ENCODE measurements around the gene CNTN5.

The CNTN5 gene

GRCh38 chr11:99925968-99926367 is 905.2 kb downstream of the CNTN5 start:
- no peaks in the 10 kb centered on the region for H3K36me3 Mint-ChIP-seq
- peaks cover 20% of the 10 kb centered on the region for H3K9me3 Mint-ChIP-seq
- ATAC-seq (no peak), DNase-seq (ENCODE audit: low spot score in 2 of 2) (no peak)
- no peaks in the 10 kb centered on the region for H3K4me1 Mint-ChIP-seq
- no peak overlapping the region for H3K27ac Mint-ChIP-seq
- no peak overlapping the region for H3K4me3 Mint-ChIP-seq

- no peak overlapping the region for H3K27ac Mint-ChIP-seq
- H3K4me1 Mint-ChIP-seq, result no peaks in the 10 kb centered on the region
- H3K9me3 Mint-ChIP-seq, result peaks cover 18% of the 10 kb centered on the region
- H3K4me3 Mint-ChIP-seq, result no peak overlapping the region
- DNase-seq (ENCODE audit: low spot score in 2 of 2) (no peak), ATAC-seq (no peak)
- no peaks in the 10 kb centered on the region for H3K36me3 Mint-ChIP-seq
Measured at GRCh38 chr11:99932684-99933083, 911.9 kb downstream of the CNTN5 start.

GRCh38 chr11:99934008-99934407 is 913.3 kb downstream of the CNTN5 start:
- no peaks in the 10 kb centered on the region for H3K36me3 Mint-ChIP-seq
- peaks cover 13% of the 10 kb centered on the region for H3K9me3 Mint-ChIP-seq
- no peak overlapping the region for H3K27ac Mint-ChIP-seq
- no peaks in the 10 kb centered on the region for H3K4me1 Mint-ChIP-seq
- H3K4me3 Mint-ChIP-seq, result no peak overlapping the region
- ATAC-seq, result no peak
- no peak for DNase-seq (ENCODE audit: low spot score in 2 of 2)

- Mint-ChIP-seq H3K4me1 (no peaks in the 10 kb centered on the region), H3K4me3 (no peak overlapping the region), H3K27ac (no peak overlapping the region), H3K36me3 (no peaks in the 10 kb centered on the region), H3K9me3 (peaks cover 17% of the 10 kb centered on the region)
- no peak for ATAC-seq
- no peak for DNase-seq (ENCODE audit: low spot score in 2 of 2)
Measured at GRCh38 chr11:99937330-99937729, 916.6 kb downstream of the CNTN5 start.

- Mint-ChIP-seq H3K27ac (no peak overlapping the region), H3K36me3 (no peaks in the 10 kb centered on the region), H3K4me1 (no peaks in the 10 kb centered on the region), H3K4me3 (no peak overlapping the region), H3K9me3 (peaks cover 2% of the 10 kb centered on the region)
- ATAC-seq (no peak), DNase-seq (ENCODE audit: low spot score in 2 of 2) (no peak)
Measured at GRCh38 chr11:99952816-99953215, 932.1 kb downstream of the CNTN5 start.

- ATAC-seq, result no peak
- H3K4me1 Mint-ChIP-seq, result no peaks in the 10 kb centered on the region
- H3K4me3 Mint-ChIP-seq, result no peak overlapping the region
- H3K27ac Mint-ChIP-seq, result no peak overlapping the region
- no peaks in the 10 kb centered on the region for H3K36me3 Mint-ChIP-seq
- peaks cover 22% of the 10 kb centered on the region for H3K9me3 Mint-ChIP-seq
- no peak for DNase-seq (ENCODE audit: low spot score in 2 of 2)
Measured at GRCh38 chr11:99960536-99960935, 939.8 kb downstream of the CNTN5 start.

- no peak for DNase-seq (ENCODE audit: low spot score in 2 of 2)
- no peak for ATAC-seq
- Mint-ChIP-seq H3K4me1 (no peaks in the 10 kb centered on the region), H3K4me3 (no peak overlapping the region), H3K36me3 (no peaks in the 10 kb centered on the region), H3K9me3 (peaks cover 28% of the 10 kb centered on the region), H3K27ac (no peak overlapping the region)
Measured at GRCh38 chr11:99968336-99968735, 947.6 kb downstream of the CNTN5 start.

- H3K27ac Mint-ChIP-seq, result no peak overlapping the region
- no peak overlapping the region for H3K4me3 Mint-ChIP-seq
- ATAC-seq, result no peak
- peaks cover 13% of the 10 kb centered on the region for H3K9me3 Mint-ChIP-seq
- H3K4me1 Mint-ChIP-seq, result no peaks in the 10 kb centered on the region
- no peak for DNase-seq (ENCODE audit: low spot score in 2 of 2)
- no peaks in the 10 kb centered on the region for H3K36me3 Mint-ChIP-seq
Measured at GRCh38 chr11:99973993-99974392, 953.2 kb downstream of the CNTN5 start.

GRCh38 chr11:99979042-99979441 is 958.3 kb downstream of the CNTN5 start:
- Mint-ChIP-seq H3K36me3 (no peaks in the 10 kb centered on the region), H3K4me3 (no peak overlapping the region), H3K9me3 (peaks cover 21% of the 10 kb centered on the region), H3K4me1 (no peaks in the 10 kb centered on the region), H3K27ac (no peak overlapping the region)
- ATAC-seq (no peak), DNase-seq (ENCODE audit: low spot score in 2 of 2) (no peak)

- Mint-ChIP-seq H3K4me3 (no peak overlapping the region), H3K9me3 (peaks cover 25% of the 10 kb centered on the region), H3K27ac (no peak overlapping the region), H3K4me1 (no peaks in the 10 kb centered on the region), H3K36me3 (no peaks in the 10 kb centered on the region)
- no peak for ATAC-seq
- DNase-seq (ENCODE audit: low spot score in 2 of 2), result no peak
Measured at GRCh38 chr11:99987821-99988470, 967.2 kb downstream of the CNTN5 start.

- Mint-ChIP-seq H3K4me1 (no peaks in the 10 kb centered on the region), H3K9me3 (peaks cover 22% of the 10 kb centered on the region), H3K4me3 (no peak overlapping the region), H3K27ac (no peak overlapping the region), H3K36me3 (no peaks in the 10 kb centered on the region)
- no peak for ATAC-seq
- no peak for DNase-seq (ENCODE audit: low spot score in 2 of 2)
Measured at GRCh38 chr11:99988471-99988837, 967.7 kb downstream of the CNTN5 start.

GRCh38 chr11:100003985-100004384 is 983.2 kb downstream of the CNTN5 start:
- DNase-seq (ENCODE audit: low spot score in 2 of 2), result no peak
- Mint-ChIP-seq H3K4me3 (no peak overlapping the region), H3K9me3 (peaks cover 18% of the 10 kb centered on the region), H3K4me1 (no peaks in the 10 kb centered on the region), H3K27ac (no peak overlapping the region), H3K36me3 (no peaks in the 10 kb centered on the region)
- ATAC-seq, result no peak

GRCh38 chr11:100004541-100004940 is 983.8 kb downstream of the CNTN5 start:
- Mint-ChIP-seq H3K4me1 (no peaks in the 10 kb centered on the region), H3K27ac (no peak overlapping the region), H3K9me3 (peaks cover 23% of the 10 kb centered on the region), H3K4me3 (no peak overlapping the region), H3K36me3 (no peaks in the 10 kb centered on the region)
- no peak for ATAC-seq
- no peak for DNase-seq (ENCODE audit: low spot score in 2 of 2)

GRCh38 chr11:100008417-100008816 is 987.7 kb downstream of the CNTN5 start:
- peaks cover 26% of the 10 kb centered on the region for H3K9me3 Mint-ChIP-seq
- DNase-seq (ENCODE audit: low spot score in 2 of 2), result no peak
- no peaks in the 10 kb centered on the region for H3K4me1 Mint-ChIP-seq
- no peak overlapping the region for H3K4me3 Mint-ChIP-seq
- no peak overlapping the region for H3K27ac Mint-ChIP-seq
- ATAC-seq, result no peak
- no peaks in the 10 kb centered on the region for H3K36me3 Mint-ChIP-seq

- no peak for DNase-seq (ENCODE audit: low spot score in 2 of 2)
- Mint-ChIP-seq H3K36me3 (no peaks in the 10 kb centered on the region), H3K27ac (no peak overlapping the region), H3K4me1 (no peaks in the 10 kb centered on the region), H3K9me3 (peaks cover 30% of the 10 kb centered on the region), H3K4me3 (no peak overlapping the region)
- ATAC-seq, result no peak
Measured at GRCh38 chr11:100009728-100010127, 989.0 kb downstream of the CNTN5 start.

GRCh38 chr11:100010393-100010792 is 989.6 kb downstream of the CNTN5 start:
- H3K4me1 Mint-ChIP-seq, result no peaks in the 10 kb centered on the region
- no peak overlapping the region for H3K4me3 Mint-ChIP-seq
- no peak overlapping the region for H3K27ac Mint-ChIP-seq
- no peak for DNase-seq (ENCODE audit: low spot score in 2 of 2)
- no peak for ATAC-seq
- H3K9me3 Mint-ChIP-seq, result peaks cover 26% of the 10 kb centered on the region
- H3K36me3 Mint-ChIP-seq, result no peaks in the 10 kb centered on the region

GRCh38 chr11:100011697-100012096 is 990.9 kb downstream of the CNTN5 start:
- H3K4me3 Mint-ChIP-seq, result no peak overlapping the region
- DNase-seq (ENCODE audit: low spot score in 2 of 2) (no peak), ATAC-seq (no peak)
- no peak overlapping the region for H3K27ac Mint-ChIP-seq
- H3K4me1 Mint-ChIP-seq, result no peaks in the 10 kb centered on the region
- H3K36me3 Mint-ChIP-seq, result no peaks in the 10 kb centered on the region
- H3K9me3 Mint-ChIP-seq, result peaks cover 23% of the 10 kb centered on the region
